HepG2 (cell line): ENCODE measurements around the gene TMEM235. TPM values are rescaled to one million over a fixed set of nuclear protein-coding genes. Genes with fewer than 3 reads are reported as not detected.

ENCODE experiments used
- ARNTL ChIP-seq: sonication (generic); formaldehyde crosslinking; IDR thresholded peaks from 2 replicates; pipeline ENCODE4 v1.4.0; 2020; ENCODE audit warnings: mild to moderate bottlenecking, missing genetic modification reagents
- ATF2 ChIP-seq: sonication (generic); formaldehyde crosslinking; IDR thresholded peaks from 2 replicates; pipeline ENCODE4 v1.4.0; 2020; ENCODE audit warnings: missing genetic modification reagents
- CREM ChIP-seq, 2 experiments: sonication (generic) in 1 of 2; formaldehyde crosslinking in 1 of 2; IDR thresholded peaks; 2 replicates each; pipeline versions ENCODE4 v1.4.0 to v1.6.1; 2016 to 2020; ENCODE audit warnings: antibody characterized with exemption in 1 of 2, mild to moderate bottlenecking in 1 of 2, missing genetic modification reagents in 1 of 2
- GPN1 ChIP-seq: sonication (generic); formaldehyde crosslinking; IDR thresholded peaks from 2 replicates; pipeline ENCODE4 v1.5.1; 2020; ENCODE audit warnings: missing genetic modification reagents, borderline replicate concordance
- HMG20B ChIP-seq: conservative IDR thresholded peaks from 2 replicates; pipeline ENCODE4 v1.6.1; 2016; ENCODE audit warnings: missing genetic modification reagents, missing compliant biosample characterization
- ISX ChIP-seq: sonication (generic); formaldehyde crosslinking; conservative IDR thresholded peaks from 2 replicates; pipeline ENCODE4 v1.5.0; 2020; ENCODE audit warnings: missing genetic modification reagents
- JUNB ChIP-seq: sonication (generic); formaldehyde crosslinking; IDR thresholded peaks from 2 replicates; pipeline ENCODE4 v1.8.0; 2022; ENCODE audit warnings: missing genetic modification reagents, mild to moderate bottlenecking, borderline replicate concordance
- KLF16 ChIP-seq, 2 experiments: sonication (generic) in 1 of 2; formaldehyde crosslinking in 1 of 2; IDR thresholded peaks; 2 replicates each; pipeline versions ENCODE4 v1.6.1 to v1.8.0; 2016 to 2023; ENCODE audit warnings: missing genetic modification reagents in 2 of 2, missing compliant biosample characterization in 1 of 2
- MYNN ChIP-seq: sonication (generic); formaldehyde crosslinking; IDR thresholded peaks from 2 replicates; pipeline ENCODE4 v1.4.0; 2020; ENCODE audit warnings: mild to moderate bottlenecking, low read depth, missing genetic modification reagents
- NBN ChIP-seq: fragments of 450-650 bp; conservative IDR thresholded peaks from 2 replicates; pipeline ENCODE4 v1.6.1; 2017
- NPAS2 ChIP-seq: sonication (generic); formaldehyde crosslinking; IDR thresholded peaks from 2 replicates; pipeline ENCODE4 v1.8.0; 2022; ENCODE audit warnings: mild to moderate bottlenecking, missing genetic modification reagents, borderline replicate concordance
- PHF5A ChIP-seq: IDR thresholded peaks from one replicate; pipeline ENCODE4 v1.6.1; 2018; ENCODE audit warnings: low read depth, missing genetic modification reagents; ENCODE audit not compliant: unreplicated experiment
- SMAD9 ChIP-seq: sonication (generic); formaldehyde crosslinking; IDR thresholded peaks from 2 replicates; pipeline ENCODE4 v1.5.1; 2020; ENCODE audit warnings: mild to moderate bottlenecking, missing genetic modification reagents
- SNRNP70 ChIP-seq: fragments of 200-400 bp; formaldehyde crosslinking; IDR thresholded peaks from 2 replicates; pipeline ENCODE4 v1.6.1; 2017; ENCODE audit warnings: mild to moderate bottlenecking, low read depth, low read length, moderate library complexity
- SP1 ChIP-seq, 2 experiments: fragments of 450-650 bp in 1 of 2; sonication (generic) in 1 of 2; formaldehyde crosslinking in 1 of 2; IDR thresholded peaks; 2 replicates each; pipeline versions ENCODE4 v1.4.0 to v1.6.1; 2016 to 2020; ENCODE audit warnings: missing genetic modification reagents in 1 of 2
- TBP ChIP-seq: sonication (generic); formaldehyde crosslinking; IDR thresholded peaks from 2 replicates; pipeline ENCODE4 v1.5.0; 2020; ENCODE audit warnings: missing genetic modification reagents
- ZBTB26 ChIP-seq: IDR thresholded peaks from 2 replicates; pipeline ENCODE4 v1.6.1; 2016; ENCODE audit warnings: missing compliant biosample characterization, missing genetic modification reagents, borderline replicate concordance
- ZNF550 ChIP-seq: sonication (generic); formaldehyde crosslinking; IDR thresholded peaks from 2 replicates; pipeline ENCODE4 v1.4.0; 2020; ENCODE audit warnings: mild to moderate bottlenecking, missing genetic modification reagents, borderline replicate concordance
- ZNF614 ChIP-seq: IDR thresholded peaks from 2 replicates; pipeline ENCODE4 v1.6.1; 2018; ENCODE audit warnings: missing biosample characterization, missing genetic modification reagents, inconsistent platforms, borderline replicate concordance
- ZNF660 ChIP-seq: sonication (generic); formaldehyde crosslinking; IDR thresholded peaks from 2 replicates; pipeline ENCODE4 v1.5.1; 2020; ENCODE audit warnings: mild to moderate bottlenecking, low read depth, missing genetic modification reagents, borderline replicate concordance
- ZNF766 ChIP-seq: sonication (generic); formaldehyde crosslinking; IDR thresholded peaks from 2 replicates; pipeline ENCODE4 v1.5.0; 2020; ENCODE audit warnings: missing genetic modification reagents, borderline replicate concordance
- ZNF781 ChIP-seq: sonication (generic); formaldehyde crosslinking; IDR thresholded peaks from 2 replicates; pipeline ENCODE4 v1.5.1; 2020; ENCODE audit warnings: borderline replicate concordance, mild to moderate bottlenecking, missing genetic modification reagents; ENCODE audit errors: not compliant biosample characterization
- ZSCAN29 ChIP-seq: sonication (generic); formaldehyde crosslinking; conservative IDR thresholded peaks from 2 replicates; pipeline ENCODE4 v1.4.0; 2020; ENCODE audit warnings: mild to moderate bottlenecking, missing genetic modification reagents
- polyA plus RNA-seq, 8 experiments: library from polyadenylated mRNA; depleted of rRNA in 3 of 8; stranded (reverse) in 7 of 8; unstranded in 1 of 8; fragments of >200 nt; fragmentation: Illumina TruSeq in 4 of 8; extraction: Trizol in 4 of 8; gene quantifications; 2 replicates each; pipeline versions ENCODE4 v1.2.1 to v1.2.3, GENCODE V29; 2011 to 2016; ENCODE audit warnings: low read depth in 4 of 8, missing spikeins in 1 of 8, mixed read lengths in 1 of 8; ENCODE audit not compliant: insufficient read depth in 1 of 8
- total RNA-seq, 5 experiments: library from RNA; depleted of rRNA; stranded (reverse); fragments of >200 nt; fragmentation: Illumina TruSeq; extraction: Trizol; gene quantifications; 2 replicates each; pipeline ENCODE4 v1.2.3, GENCODE V29; 2016; ENCODE audit warnings: low read depth in 1 of 5
- TF ChIP-seq, protein P1 (sequence below): sonication (generic); formaldehyde crosslinking; IDR thresholded peaks from 2 replicates; pipeline ENCODE4 v1.9.0; 2021; ENCODE audit warnings: missing genetic modification reagents, borderline replicate concordance
- TF ChIP-seq, protein P2 (sequence below): sonication (generic); formaldehyde crosslinking; IDR thresholded peaks from 2 replicates; pipeline ENCODE4 v1.4.0; 2020; ENCODE audit warnings: missing genetic modification reagents

TMEM235 gene
- total and polyA plus RNA-seq, 2 of the 13 experiments (the other 11 are each of a cell fraction or from before 2014, with no cell fraction given): not detected

DNA sequence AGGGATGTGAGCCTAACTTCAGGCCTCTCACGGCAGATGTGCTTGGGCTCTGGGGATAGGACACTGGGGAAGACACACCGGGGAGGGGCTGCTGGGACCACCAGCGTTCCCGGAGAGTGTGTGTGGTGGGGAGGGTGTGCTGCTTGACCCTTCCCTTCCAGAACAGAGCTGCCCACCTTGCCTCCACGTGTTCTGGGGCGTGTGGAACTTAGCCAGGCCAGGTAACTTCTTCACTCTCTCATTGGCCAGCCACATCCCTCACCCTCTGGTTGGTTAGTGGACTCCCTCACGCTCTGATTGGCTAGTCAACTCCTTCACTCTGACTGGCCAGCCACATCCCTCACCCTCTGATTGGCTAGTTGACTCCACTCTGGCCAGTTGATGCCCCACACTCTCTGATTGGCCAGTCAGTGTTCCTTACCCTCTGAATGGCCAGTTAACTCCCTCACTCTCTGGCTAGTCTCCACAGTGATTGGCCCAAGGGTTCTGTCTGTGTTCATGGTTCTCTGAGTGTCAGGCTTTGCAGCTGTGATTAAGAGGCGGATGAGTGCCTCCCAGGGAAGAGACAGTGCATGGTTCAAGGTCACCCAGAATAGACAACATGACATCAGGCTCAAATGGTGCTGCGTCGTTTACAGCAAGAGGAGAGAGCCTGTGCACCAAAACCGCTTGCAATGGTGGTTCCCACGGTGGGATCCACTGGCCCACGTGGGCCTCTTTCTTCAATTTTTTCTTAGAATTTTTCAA is 10.0 kb downstream of the TMEM235 start (continued):
- TF ChIP-seq ZNF614 (CRISPR knock-in tag) (no peak), MYNN (CRISPR knock-in tag) (no peak), ARNTL (no peak; the same call in 1 of the 2 replicates), KLF16 (CRISPR knock-in tag; IDR thresholded peaks at IDR 0.05) (no peak; a peak in 1 of 4 replicates), ZNF550 (CRISPR knock-in tag) (no peak), ZNF766 (no peak), ZBTB26 (peak; percentile 13; the same call in 1 of the 2 replicates), GPN1 (CRISPR knock-in tag) (no peak), NBN (no peak), ATF2 (CRISPR knock-in tag) (peak; percentile 79; the same call in 1 of the 2 replicates), ZSCAN29 (no peak), ZNF781 (CRISPR knock-in tag) (peak; percentile 92), HMG20B (0 out of 2 replicates have a peak, but pooled peaks have one; percentile 40), NPAS2 (CRISPR knock-in tag) (no peak), ZNF660 (no peak), SNRNP70 (no peak), JUNB (no peak), SMAD9 (CRISPR knock-in tag) (peak; percentile 72; the same call in 1 of the 2 replicates), PHF5A (CRISPR knock-in tag) (no peak), ISX (CRISPR knock-in tag) (no peak), SP1 (IDR thresholded peaks at IDR 0.05) (no peak), SP1 (CRISPR knock-in tag; IDR thresholded peaks at IDR 0.05) (no peak), TBP (CRISPR knock-in tag) (no peak), CREM (IDR thresholded peaks at IDR 0.05) (peak; percentile 59; the same call in 1 of the 2 replicates), CREM (CRISPR knock-in tag; IDR thresholded peaks at IDR 0.05) (no peak)
- TF ChIP-seq, protein P1, sequence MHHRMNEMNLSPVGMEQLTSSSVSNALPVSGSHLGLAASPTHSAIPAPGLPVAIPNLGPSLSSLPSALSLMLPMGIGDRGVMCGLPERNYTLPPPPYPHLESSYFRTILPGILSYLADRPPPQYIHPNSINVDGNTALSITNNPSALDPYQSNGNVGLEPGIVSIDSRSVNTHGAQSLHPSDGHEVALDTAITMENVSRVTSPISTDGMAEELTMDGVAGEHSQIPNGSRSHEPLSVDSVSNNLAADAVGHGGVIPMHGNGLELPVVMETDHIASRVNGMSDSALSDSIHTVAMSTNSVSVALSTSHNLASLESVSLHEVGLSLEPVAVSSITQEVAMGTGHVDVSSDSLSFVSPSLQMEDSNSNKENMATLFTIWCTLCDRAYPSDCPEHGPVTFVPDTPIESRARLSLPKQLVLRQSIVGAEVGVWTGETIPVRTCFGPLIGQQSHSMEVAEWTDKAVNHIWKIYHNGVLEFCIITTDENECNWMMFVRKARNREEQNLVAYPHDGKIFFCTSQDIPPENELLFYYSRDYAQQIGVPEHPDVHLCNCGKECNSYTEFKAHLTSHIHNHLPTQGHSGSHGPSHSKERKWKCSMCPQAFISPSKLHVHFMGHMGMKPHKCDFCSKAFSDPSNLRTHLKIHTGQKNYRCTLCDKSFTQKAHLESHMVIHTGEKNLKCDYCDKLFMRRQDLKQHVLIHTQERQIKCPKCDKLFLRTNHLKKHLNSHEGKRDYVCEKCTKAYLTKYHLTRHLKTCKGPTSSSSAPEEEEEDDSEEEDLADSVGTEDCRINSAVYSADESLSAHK (CRISPR knock-in tag): no peak
- TF ChIP-seq, protein P2, sequence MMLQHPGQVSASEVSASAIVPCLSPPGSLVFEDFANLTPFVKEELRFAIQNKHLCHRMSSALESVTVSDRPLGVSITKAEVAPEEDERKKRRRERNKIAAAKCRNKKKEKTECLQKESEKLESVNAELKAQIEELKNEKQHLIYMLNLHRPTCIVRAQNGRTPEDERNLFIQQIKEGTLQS (CRISPR knock-in tag): no peak
